ENCODE data around the gene ATP13A3.

DNA sequence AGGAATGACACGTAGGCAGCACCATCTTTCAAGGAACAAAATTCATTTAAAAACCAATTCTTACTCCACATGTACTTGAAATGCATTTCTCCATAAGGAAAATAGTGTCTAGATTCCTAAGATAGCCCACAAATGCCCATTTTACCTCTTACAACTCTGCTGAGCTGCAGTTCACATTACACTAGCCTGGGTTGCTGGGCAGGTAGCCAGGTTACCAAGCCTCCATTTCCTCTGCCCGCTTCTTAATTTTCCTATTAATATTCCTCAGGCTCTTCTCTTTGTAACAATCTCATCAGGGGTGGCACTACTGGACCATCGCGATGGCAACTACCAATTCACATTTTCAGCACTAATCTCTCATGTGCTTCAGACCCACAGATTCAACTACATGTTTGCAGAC lies 10.8 kb downstream of the ATP13A3 start:
- TF ChIP-seq, protein P1, sequence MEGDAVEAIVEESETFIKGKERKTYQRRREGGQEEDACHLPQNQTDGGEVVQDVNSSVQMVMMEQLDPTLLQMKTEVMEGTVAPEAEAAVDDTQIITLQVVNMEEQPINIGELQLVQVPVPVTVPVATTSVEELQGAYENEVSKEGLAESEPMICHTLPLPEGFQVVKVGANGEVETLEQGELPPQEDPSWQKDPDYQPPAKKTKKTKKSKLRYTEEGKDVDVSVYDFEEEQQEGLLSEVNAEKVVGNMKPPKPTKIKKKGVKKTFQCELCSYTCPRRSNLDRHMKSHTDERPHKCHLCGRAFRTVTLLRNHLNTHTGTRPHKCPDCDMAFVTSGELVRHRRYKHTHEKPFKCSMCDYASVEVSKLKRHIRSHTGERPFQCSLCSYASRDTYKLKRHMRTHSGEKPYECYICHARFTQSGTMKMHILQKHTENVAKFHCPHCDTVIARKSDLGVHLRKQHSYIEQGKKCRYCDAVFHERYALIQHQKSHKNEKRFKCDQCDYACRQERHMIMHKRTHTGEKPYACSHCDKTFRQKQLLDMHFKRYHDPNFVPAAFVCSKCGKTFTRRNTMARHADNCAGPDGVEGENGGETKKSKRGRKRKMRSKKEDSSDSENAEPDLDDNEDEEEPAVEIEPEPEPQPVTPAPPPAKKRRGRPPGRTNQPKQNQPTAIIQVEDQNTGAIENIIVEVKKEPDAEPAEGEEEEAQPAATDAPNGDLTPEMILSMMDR (IDR thresholded peaks at IDR 0.05), result no peak
- no peak for TF ChIP-seq ZNF138 (CRISPR knock-in tag; conservative IDR thresholded peaks at IDR 0.05)
- TF ChIP-seq ATF3 (CRISPR knock-in tag; conservative IDR thresholded peaks at IDR 0.05), result no peak
- TF ChIP-seq CREB1 (CRISPR knock-in tag; IDR thresholded peaks at IDR 0.05), result no peak
- no peak for TF ChIP-seq NR3C1 (CRISPR knock-in tag; conservative IDR thresholded peaks at IDR 0.05; ENCODE audit: low read depth)
- no peak for TF ChIP-seq ZNF317 (CRISPR knock-in tag; IDR thresholded peaks at IDR 0.05; ENCODE audit: borderline replicate concordance, low read depth)

Data from WTC11 (cell line).